Activated CD8-positive, alpha-beta T cell treated with anti-CD3 and anti-CD28 coated beads for 36 hours (primary cell): ENCODE results near the gene TMEM220. TPM values are rescaled to one million over a fixed set of nuclear protein-coding genes. Genes with fewer than 3 reads are reported as not detected.

Experiments used
- ATAC-seq: fragments of 200-7000 bp; cut with Tn5 transposase; one replicate; pipeline ENCODE4 v1.10.0; 2021; ENCODE audit warnings: mild to moderate bottlenecking, moderate library complexity
- CTCF ChIA-PET: fragments of 350-600 bp; sonication (Branson Sonifier 250); formaldehyde crosslinking; loops from one replicate; lab custom pipeline; 2021; ENCODE audit warnings: antibody characterized with exemption; lab: Charles Lee
- POLR2A ChIA-PET: fragments of 350-600 bp; sonication (Branson Sonifier 250); formaldehyde crosslinking; loops from one replicate; lab custom pipeline; 2021; ENCODE audit warnings: antibody characterized with exemption; lab: Charles Lee
- DNase-seq: peaks from one replicate; pipeline ENCODE4 v3.0.0-alpha.2; 2020
- H3K27ac Mint-ChIP-seq: one replicate; pipeline ENCODE4 v1.8.0; 2021; ENCODE audit warnings: mild to moderate bottlenecking, mixed read lengths
- H3K27me3 Mint-ChIP-seq: one replicate; pipeline ENCODE4 v1.8.0; 2021; ENCODE audit warnings: mixed read lengths
- H3K36me3 Mint-ChIP-seq: one replicate; pipeline ENCODE4 v1.8.0; 2021; ENCODE audit warnings: low read depth, mixed read lengths
- H3K4me1 Mint-ChIP-seq: one replicate; pipeline ENCODE4 v1.8.0; 2021; ENCODE audit warnings: low read depth, mixed read lengths
- H3K4me3 Mint-ChIP-seq: one replicate; pipeline ENCODE4 v1.8.0; 2021; ENCODE audit warnings: mild to moderate bottlenecking, moderate library complexity, mixed read lengths
- H3K9me3 Mint-ChIP-seq: one replicate; pipeline ENCODE4 v1.8.0; 2021; ENCODE audit warnings: mixed read lengths
- CTCF ChIP-seq: fragments of 200-600 bp; IDR thresholded peaks from one replicate; pipeline ENCODE4 v1.8.0; 2022; ENCODE audit warnings: antibody characterized with exemption, mild to moderate bottlenecking
- intact Hi-C: fragments of 100-400 bp; cut with micrococcal nuclease; formaldehyde crosslinking; loops from one replicate; pipeline ENCODE4 v1.10.0; 2022
- total RNA-seq, 2 experiments: library from RNA; stranded (reverse); gene quantifications; one replicate each; pipeline ENCODE4 v1.2.3, GENCODE V29; 2021

TMEM220 gene
- total RNA-seq, 2 experiments from 2014 or later, result 0.63 to 1.4 TPM

DNA sequence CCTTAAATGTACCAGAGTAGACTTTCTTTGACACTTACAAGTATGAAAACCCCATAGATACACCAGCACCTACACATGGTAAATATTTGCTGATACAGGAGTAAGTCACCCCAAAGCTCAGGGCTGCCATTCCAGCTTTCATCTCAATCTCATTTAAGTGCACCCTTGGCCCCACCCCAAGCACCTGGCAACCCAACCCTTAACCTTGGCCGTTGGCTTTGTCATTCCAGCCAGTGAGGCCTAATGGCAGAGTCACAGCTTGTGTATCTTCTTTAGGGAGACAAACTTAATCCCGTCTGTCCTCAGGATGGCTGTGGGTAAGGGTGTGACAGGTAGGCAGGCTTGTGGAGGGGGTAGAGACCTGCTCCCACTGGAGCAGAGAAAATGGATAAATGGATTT, 31.5 kb upstream of the TMEM220 start:
- ChIA-PET CTCF (interaction anchor here (2.9 kb wide), 1 partner anchor 11 kb away, joined by 13 read pairs; no protein-coding TSS in a partner anchor), POLR2A (no interaction called here)
- H3K4me1 Mint-ChIP-seq, result no peaks in the 10 kb centered on the region
- no peaks in the 10 kb centered on the region for H3K27me3 Mint-ChIP-seq
- no peak overlapping the region for H3K4me3 Mint-ChIP-seq
- H3K36me3 Mint-ChIP-seq, result no peaks in the 10 kb centered on the region
- no peak overlapping the region for H3K27ac Mint-ChIP-seq
- DNase-seq (no peak), ATAC-seq (no peak)
- no peak for TF ChIP-seq CTCF
- H3K9me3 Mint-ChIP-seq, result no peaks in the 10 kb centered on the region
- intact Hi-C loops, result no loop called here

- DNase-seq (no peak), ATAC-seq (no peak)
- H3K9me3 Mint-ChIP-seq, result no peaks in the 10 kb centered on the region
- CTCF ChIA-PET, result no interaction called here
- no peaks in the 10 kb centered on the region for H3K4me1 Mint-ChIP-seq
- no peaks in the 10 kb centered on the region for H3K27me3 Mint-ChIP-seq
- H3K27ac Mint-ChIP-seq, result no peak overlapping the region
- no peaks in the 10 kb centered on the region for H3K36me3 Mint-ChIP-seq
- no peak for TF ChIP-seq CTCF
- no peak overlapping the region for H3K4me3 Mint-ChIP-seq
- intact Hi-C loops, result no loop called here
- POLR2A ChIA-PET, result no interaction called here
These were observed 28.2 kb upstream of the TMEM220 start for GRCh38 chr17:10758062-10758461.

GRCh38 chr17:10757647-10758046, 27.8 kb upstream of the TMEM220 start:
- no peaks in the 10 kb centered on the region for H3K27me3 Mint-ChIP-seq
- no peaks in the 10 kb centered on the region for H3K36me3 Mint-ChIP-seq
- ATAC-seq, result no peak

GRCh38 chr17:10757067-10757466, 27.2 kb upstream of the TMEM220 start:
- no peak for DNase-seq
- no peak overlapping the region for H3K27ac Mint-ChIP-seq
- no peaks in the 10 kb centered on the region for H3K9me3 Mint-ChIP-seq
- H3K4me1 Mint-ChIP-seq, result no peaks in the 10 kb centered on the region
- no peak overlapping the region for H3K4me3 Mint-ChIP-seq
- no peak for TF ChIP-seq CTCF
- H3K27me3 Mint-ChIP-seq, result no peaks in the 10 kb centered on the region
- ChIA-PET POLR2A (no interaction called here), CTCF (no interaction called here)
- no peak for ATAC-seq
- intact Hi-C loops, result no loop called here
- H3K36me3 Mint-ChIP-seq, result no peaks in the 10 kb centered on the region

More at GRCh38 chr17:10757647-10758046, 27.8 kb upstream of the TMEM220 start:
- no peak for TF ChIP-seq CTCF
- Mint-ChIP-seq H3K9me3 (no peaks in the 10 kb centered on the region), H3K4me1 (no peaks in the 10 kb centered on the region), H3K27ac (no peak overlapping the region), H3K4me3 (no peak overlapping the region)
- POLR2A ChIA-PET, result no interaction called here
- intact Hi-C loops, result no loop called here
- no peak for DNase-seq
- CTCF ChIA-PET, result no interaction called here

- POLR2A ChIA-PET, result no interaction called here
- TF ChIP-seq CTCF, result no peak
- H3K27me3 Mint-ChIP-seq, result no peaks in the 10 kb centered on the region
- intact Hi-C loops, result no loop called here
- CTCF ChIA-PET, result no interaction called here
- DNase-seq (no peak), ATAC-seq (no peak)
- no peak overlapping the region for H3K27ac Mint-ChIP-seq
- H3K4me3 Mint-ChIP-seq, result no peak overlapping the region
- no peaks in the 10 kb centered on the region for H3K9me3 Mint-ChIP-seq
- H3K4me1 Mint-ChIP-seq, result no peaks in the 10 kb centered on the region
- no peaks in the 10 kb centered on the region for H3K36me3 Mint-ChIP-seq
These were observed 26.8 kb upstream of the TMEM220 start for GRCh38 chr17:10756619-10757018.
